ENCODE results near the gene PPARA. TPM values are rescaled to one million over a fixed set of nuclear protein-coding genes. Genes with fewer than 3 reads are reported as not detected.

PPARA gene
- total and polyA plus RNA-seq, 2 donors (not counting 3 experiments of a cell fraction or from before 2014, with no cell fraction given): 3.1 to 10.7 TPM

DNA sequence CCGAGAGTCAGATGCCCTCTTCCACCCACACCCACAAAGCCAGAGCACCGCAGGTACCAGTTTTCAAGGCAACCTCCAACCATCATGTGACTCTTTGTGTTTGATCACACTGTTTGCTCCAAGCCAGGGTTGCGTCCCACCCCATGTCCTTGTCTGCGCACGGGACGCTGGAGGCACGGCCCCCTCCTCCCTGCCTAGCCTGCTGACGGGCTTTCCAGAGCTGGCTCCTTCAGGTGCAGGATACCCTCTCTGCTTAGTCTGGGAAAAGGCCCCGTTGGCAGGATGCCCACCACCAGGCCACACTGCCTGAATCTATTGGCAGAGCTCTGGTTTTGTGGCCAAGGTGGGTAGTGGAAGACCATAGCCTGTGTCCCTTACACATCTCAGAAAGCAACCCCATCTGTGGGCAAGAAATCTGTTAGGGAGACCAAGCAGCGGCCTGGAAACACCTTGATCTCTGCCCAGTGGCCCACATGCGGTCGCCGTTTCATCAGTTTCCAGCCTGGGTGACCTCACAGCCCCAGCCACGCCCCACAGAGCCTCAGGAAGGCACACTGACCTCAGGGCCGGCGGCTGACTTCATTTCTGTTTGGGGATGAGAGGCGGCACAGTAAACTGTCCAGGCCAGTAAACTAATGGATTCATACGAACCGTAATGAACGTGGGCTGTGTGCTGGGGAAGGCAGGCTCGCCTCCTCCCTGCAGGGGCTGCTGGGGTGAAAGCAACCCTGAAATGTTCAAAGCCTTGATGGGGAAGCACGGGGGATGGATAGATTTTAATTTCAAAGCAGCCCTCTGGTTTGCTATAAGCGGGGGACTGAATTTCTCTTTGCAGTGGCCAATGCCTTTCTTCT, 73.9 kb downstream of the PPARA start:
- DNase-seq (ENCODE audit: low read depth, low spot score) (no peak), FAIRE-seq (no peak)
- no peaks in the 10 kb centered on the region for H3K4me1 ChIP-seq (ENCODE audit: control insufficient read depth, extremely low read depth, insufficient read depth, low read length)
- ChIA-PET POLR2A (interaction anchor here (0.7 kb wide), 1 partner anchor 21 kb away, joined by 11 read pairs; no protein-coding TSS in a partner anchor), CTCF (interaction anchor here (0.5 kb wide), 1 partner anchor 309 kb away, joined by 3 read pairs; no protein-coding TSS in a partner anchor)
- H3K27ac ChIP-seq (ENCODE audit: insufficient read depth, low read depth, low read length): no peak overlapping the region
- no peaks in the 10 kb centered on the region for H3K36me3 ChIP-seq (ENCODE audit: control insufficient read depth in 2 of 2, extremely low read depth in 1 of 2, insufficient read depth in 2 of 2, low read length in 2 of 2)
- H3K4me2 ChIP-seq (ENCODE audit: insufficient read depth, low read length): no peak overlapping the region
- H2AFZ ChIP-seq (ENCODE audit: low read depth, low read length): no peak overlapping the region
- no peaks in the 10 kb centered on the region for H3K9me1 ChIP-seq (replicated peaks; ENCODE audit: control insufficient read depth, extremely low read depth, insufficient read depth, low read length)
- H3K9me3 ChIP-seq (replicated peaks; ENCODE audit: control insufficient read depth, insufficient read depth, low read length): no peaks in the 10 kb centered on the region
- intact Hi-C loops (cut with micrococcal nuclease) (no loop called here), dilution Hi-C loops (cut with MboI; ENCODE audit: extremely low pct_ligation_motif_present, low sequenced_read_pairs) (no loop called here)
- no peaks in the 10 kb centered on the region for H3K27me3 ChIP-seq (ENCODE audit: control insufficient read depth in 2 of 2, insufficient read depth in 2 of 2, low read length in 2 of 2)
- BruUV-seq (replicated peaks): no TSS peak
- no peak for TF ChIP-seq GATA2 (IDR thresholded peaks at IDR 0.05; ENCODE audit: insufficient read depth, insufficient read length, low read depth, low read length)
- TF ChIP-seq, protein P1, sequence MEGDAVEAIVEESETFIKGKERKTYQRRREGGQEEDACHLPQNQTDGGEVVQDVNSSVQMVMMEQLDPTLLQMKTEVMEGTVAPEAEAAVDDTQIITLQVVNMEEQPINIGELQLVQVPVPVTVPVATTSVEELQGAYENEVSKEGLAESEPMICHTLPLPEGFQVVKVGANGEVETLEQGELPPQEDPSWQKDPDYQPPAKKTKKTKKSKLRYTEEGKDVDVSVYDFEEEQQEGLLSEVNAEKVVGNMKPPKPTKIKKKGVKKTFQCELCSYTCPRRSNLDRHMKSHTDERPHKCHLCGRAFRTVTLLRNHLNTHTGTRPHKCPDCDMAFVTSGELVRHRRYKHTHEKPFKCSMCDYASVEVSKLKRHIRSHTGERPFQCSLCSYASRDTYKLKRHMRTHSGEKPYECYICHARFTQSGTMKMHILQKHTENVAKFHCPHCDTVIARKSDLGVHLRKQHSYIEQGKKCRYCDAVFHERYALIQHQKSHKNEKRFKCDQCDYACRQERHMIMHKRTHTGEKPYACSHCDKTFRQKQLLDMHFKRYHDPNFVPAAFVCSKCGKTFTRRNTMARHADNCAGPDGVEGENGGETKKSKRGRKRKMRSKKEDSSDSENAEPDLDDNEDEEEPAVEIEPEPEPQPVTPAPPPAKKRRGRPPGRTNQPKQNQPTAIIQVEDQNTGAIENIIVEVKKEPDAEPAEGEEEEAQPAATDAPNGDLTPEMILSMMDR (IDR thresholded peaks at IDR 0.05; ENCODE audit: extremely low read depth in 1 of 2, insufficient read depth in 1 of 2, low read depth in 1 of 2, low read length in 2 of 2): no peak
- H3K79me2 ChIP-seq (ENCODE audit: control insufficient read depth, insufficient read depth, low read length): no peaks in the 10 kb centered on the region
- no peak overlapping the region for H3K4me3 ChIP-seq (replicated peaks in 1 of 3; ENCODE audit: insufficient read depth in 1 of 3, low read depth in 1 of 3, low read length in 3 of 3)
- no peaks in the 10 kb centered on the region for H4K20me1 ChIP-seq (replicated peaks; ENCODE audit: control insufficient read depth, extremely low read depth, insufficient read depth, low read length)
- no peak overlapping the region for H3K9ac ChIP-seq (replicated peaks; ENCODE audit: extremely low read depth, insufficient read depth, low read length)

DNA sequence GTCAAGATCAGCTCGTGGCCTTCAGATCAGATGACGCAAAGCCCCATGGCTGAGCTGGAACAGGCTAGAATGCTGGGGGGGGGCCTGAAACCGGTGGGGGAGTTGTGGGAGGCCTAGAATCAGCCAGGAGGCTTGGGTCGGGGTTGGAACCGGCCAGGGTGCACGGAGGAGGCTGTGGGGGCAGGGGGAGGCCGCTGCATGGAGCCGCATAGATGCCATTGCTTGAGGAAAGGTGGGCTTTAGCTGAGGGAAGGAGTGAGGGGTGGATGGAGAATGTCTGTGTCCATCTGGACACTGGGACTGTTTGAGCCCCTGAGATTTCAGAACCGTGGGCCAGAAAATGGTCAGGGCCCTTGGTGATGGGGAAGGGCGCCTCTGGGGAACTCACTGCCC, 74.6 kb downstream of the PPARA start:
- H2AFZ ChIP-seq (ENCODE audit: low read depth, low read length): no peak overlapping the region
- CTCF ChIA-PET: interaction anchor here (0.5 kb wide), 1 partner anchor 308 kb away, joined by 3 read pairs; no protein-coding TSS in a partner anchor
- no peaks in the 10 kb centered on the region for H3K36me3 ChIP-seq (ENCODE audit: control insufficient read depth in 2 of 2, extremely low read depth in 1 of 2, insufficient read depth in 2 of 2, low read length in 2 of 2)
- H4K20me1 ChIP-seq (replicated peaks; ENCODE audit: control insufficient read depth, extremely low read depth, insufficient read depth, low read length): no peaks in the 10 kb centered on the region
- TF ChIP-seq POLR2AphosphoS5 (IDR thresholded peaks at IDR 0.05; ENCODE audit: insufficient read depth, low read depth, low read length) (no peak), FOS (IDR thresholded peaks at IDR 0.05; ENCODE audit: borderline replicate concordance, insufficient read depth, low read length) (no peak), MYC (IDR thresholded peaks at IDR 0.05; ENCODE audit: low read depth, low read length) (no peak), POLR2A (IDR thresholded peaks at IDR 0.05; ENCODE audit: low read depth, low read length) (no peak), JUN (IDR thresholded peaks at IDR 0.05; ENCODE audit: borderline replicate concordance, insufficient read depth, insufficient read length, low read depth) (no peak), GATA2 (IDR thresholded peaks at IDR 0.05; ENCODE audit: insufficient read depth, insufficient read length, low read depth, low read length) (no peak), EZH2 (IDR thresholded peaks at IDR 0.05; ENCODE audit: borderline replicate concordance, low read depth, low read length, severe bottlenecking) (no peak)
- TF ChIP-seq, protein P2, sequence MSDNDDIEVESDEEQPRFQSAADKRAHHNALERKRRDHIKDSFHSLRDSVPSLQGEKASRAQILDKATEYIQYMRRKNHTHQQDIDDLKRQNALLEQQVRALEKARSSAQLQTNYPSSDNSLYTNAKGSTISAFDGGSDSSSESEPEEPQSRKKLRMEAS (IDR thresholded peaks at IDR 0.05; ENCODE audit: insufficient read depth, insufficient read length): no peak
- TF ChIP-seq, protein P1 (IDR thresholded peaks at IDR 0.05; ENCODE audit: extremely low read depth in 1 of 2, insufficient read depth in 1 of 2, low read depth in 1 of 2, low read length in 2 of 2): no peak
- H3K9me3 ChIP-seq (replicated peaks; ENCODE audit: control insufficient read depth, insufficient read depth, low read length): no peaks in the 10 kb centered on the region
- H3K4me3 ChIP-seq (replicated peaks in 1 of 3; ENCODE audit: insufficient read depth in 1 of 3, low read depth in 1 of 3, low read length in 3 of 3): no peak overlapping the region
- POLR2A ChIA-PET: interaction anchor here (0.7 kb wide), 1 partner anchor 20 kb away, joined by 11 read pairs; no protein-coding TSS in a partner anchor
- H3K4me2 ChIP-seq (ENCODE audit: insufficient read depth, low read length): no peak overlapping the region
- dilution Hi-C loops (cut with MboI; ENCODE audit: extremely low pct_ligation_motif_present, low sequenced_read_pairs) (no loop called here), intact Hi-C loops (cut with micrococcal nuclease) (no loop called here)
- no peak overlapping the region for H3K27ac ChIP-seq (ENCODE audit: insufficient read depth, low read depth, low read length)
- BruUV-seq (replicated peaks): no TSS peak
- H3K9me1 ChIP-seq (replicated peaks; ENCODE audit: control insufficient read depth, extremely low read depth, insufficient read depth, low read length): no peaks in the 10 kb centered on the region
- no peaks in the 10 kb centered on the region for H3K79me2 ChIP-seq (ENCODE audit: control insufficient read depth, insufficient read depth, low read length)
- DNase-seq (ENCODE audit: low read depth, low spot score) (no peak), FAIRE-seq (no peak)
- H3K27me3 ChIP-seq (ENCODE audit: control insufficient read depth in 2 of 2, insufficient read depth in 2 of 2, low read length in 2 of 2): no peaks in the 10 kb centered on the region
- no peaks in the 10 kb centered on the region for H3K4me1 ChIP-seq (ENCODE audit: control insufficient read depth, extremely low read depth, insufficient read depth, low read length)
- H3K9ac ChIP-seq (replicated peaks; ENCODE audit: extremely low read depth, insufficient read depth, low read length): no peak overlapping the region
